A673 (cell line): ENCODE measurements around the gene DKKL1.

Experiments used
- EZH2 ChIP-seq: fragments of 200-600 bp; sonication (generic); IDR thresholded peaks from 2 replicates; pipeline ENCODE4 v1.6.1; 2017; ENCODE audit warnings: borderline replicate concordance, low read depth, mild to moderate bottlenecking, mixed read lengths, antibody characterized with exemption, low read length; ENCODE audit not compliant: poor library complexity, severe bottlenecking
- TF ChIP-seq, protein P1 (sequence below): fragments of 300-800, 200-600 bp; sonication (generic); conservative IDR thresholded peaks from 2 replicates; pipeline ENCODE4 v1.5.1; 2017; ENCODE audit warnings: low read depth, mild to moderate bottlenecking, antibody characterized with exemption, low read length, moderate library complexity, mixed read lengths

DNA sequence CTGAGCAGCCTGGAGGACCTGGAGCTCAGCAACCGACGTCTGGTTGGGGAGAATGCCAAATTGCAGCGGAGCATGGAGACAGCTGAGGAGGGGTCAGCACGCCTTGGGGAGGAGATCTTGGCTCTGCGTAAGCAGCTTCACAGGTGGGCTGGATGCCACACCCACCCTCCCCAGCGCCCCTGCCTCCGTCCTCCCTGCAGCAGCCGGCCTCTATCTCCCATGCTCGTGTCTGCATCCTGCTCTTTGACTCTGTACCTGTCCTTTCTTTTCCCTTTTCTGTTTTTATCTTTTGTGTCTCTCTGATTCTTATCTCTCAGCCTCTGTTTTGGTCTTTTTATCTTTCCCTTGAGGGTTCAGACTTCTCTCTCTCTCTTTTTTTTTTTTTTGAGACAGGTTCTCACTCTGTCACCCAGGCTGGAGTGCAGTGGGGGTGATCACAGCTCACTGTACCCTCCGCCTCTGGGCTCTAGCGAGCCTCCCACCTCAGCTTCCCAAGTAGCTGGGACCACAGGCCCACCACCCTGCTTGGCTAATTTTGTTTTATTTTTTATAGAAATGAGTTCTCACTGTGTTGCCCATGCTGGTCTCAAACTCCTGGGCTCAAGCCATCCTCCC lies 34.4 kb downstream of the DKKL1 start:
- TF ChIP-seq, protein P1, sequence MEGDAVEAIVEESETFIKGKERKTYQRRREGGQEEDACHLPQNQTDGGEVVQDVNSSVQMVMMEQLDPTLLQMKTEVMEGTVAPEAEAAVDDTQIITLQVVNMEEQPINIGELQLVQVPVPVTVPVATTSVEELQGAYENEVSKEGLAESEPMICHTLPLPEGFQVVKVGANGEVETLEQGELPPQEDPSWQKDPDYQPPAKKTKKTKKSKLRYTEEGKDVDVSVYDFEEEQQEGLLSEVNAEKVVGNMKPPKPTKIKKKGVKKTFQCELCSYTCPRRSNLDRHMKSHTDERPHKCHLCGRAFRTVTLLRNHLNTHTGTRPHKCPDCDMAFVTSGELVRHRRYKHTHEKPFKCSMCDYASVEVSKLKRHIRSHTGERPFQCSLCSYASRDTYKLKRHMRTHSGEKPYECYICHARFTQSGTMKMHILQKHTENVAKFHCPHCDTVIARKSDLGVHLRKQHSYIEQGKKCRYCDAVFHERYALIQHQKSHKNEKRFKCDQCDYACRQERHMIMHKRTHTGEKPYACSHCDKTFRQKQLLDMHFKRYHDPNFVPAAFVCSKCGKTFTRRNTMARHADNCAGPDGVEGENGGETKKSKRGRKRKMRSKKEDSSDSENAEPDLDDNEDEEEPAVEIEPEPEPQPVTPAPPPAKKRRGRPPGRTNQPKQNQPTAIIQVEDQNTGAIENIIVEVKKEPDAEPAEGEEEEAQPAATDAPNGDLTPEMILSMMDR = no peak
- no peak for TF ChIP-seq EZH2
